NT2/D1 (cell line): Measurements from ENCODE around the gene KMT2B.
"Not testable (repeated sequence)": the region's sequence is repeated elsewhere in the genome, so short reads cannot be mapped to it uniquely, and the experiment has no call there.

ENCODE experiments used
- DNase-seq: peaks from one replicate; pipeline ENCODE4 v3.0.0-alpha.2; 2011; ENCODE audit warnings: low read depth, low spot score
- H3K27me3 ChIP-seq: 2 replicates; pipeline ENCODE4 v1.6.0; 2011; ENCODE audit warnings: mild to moderate bottlenecking; ENCODE audit not compliant: insufficient read length, insufficient read depth
- H3K36me3 ChIP-seq: 2 replicates; pipeline ENCODE4 v1.6.1; 2011; ENCODE audit warnings: mild to moderate bottlenecking, low read length, mixed read lengths; ENCODE audit not compliant: insufficient read depth, insufficient read length
- H3K4me1 ChIP-seq: 2 replicates; pipeline ENCODE4 v1.5.1; 2011; ENCODE audit not compliant: insufficient read depth, insufficient read length
- H3K4me3 ChIP-seq: 2 replicates; pipeline ENCODE4 v1.5.1; 2011; ENCODE audit warnings: low read depth; ENCODE audit not compliant: insufficient read length
- H3K9ac ChIP-seq: 2 replicates; pipeline ENCODE4 v1.6.0; 2011; ENCODE audit warnings: low read depth; ENCODE audit not compliant: insufficient read length
- H3K9me3 ChIP-seq: 2 replicates; pipeline ENCODE4 v1.5.1; 2011; ENCODE audit warnings: mild to moderate bottlenecking, low read length; ENCODE audit not compliant: insufficient read depth
- SUZ12 ChIP-seq: IDR thresholded peaks from 2 replicates; pipeline ENCODE4 v1.6.1; 2011; ENCODE audit not compliant: insufficient read length, insufficient read depth; ENCODE audit errors: extremely low read depth
- YY1 ChIP-seq: IDR thresholded peaks from 2 replicates; pipeline ENCODE4 v1.6.1; 2011; ENCODE audit not compliant: insufficient read length, insufficient read depth
- ZNF274 ChIP-seq: IDR thresholded peaks from 2 replicates; pipeline ENCODE4 v1.6.1; 2011; ENCODE audit warnings: mild to moderate bottlenecking, low read depth, low read length

KMT2B gene

DNA sequence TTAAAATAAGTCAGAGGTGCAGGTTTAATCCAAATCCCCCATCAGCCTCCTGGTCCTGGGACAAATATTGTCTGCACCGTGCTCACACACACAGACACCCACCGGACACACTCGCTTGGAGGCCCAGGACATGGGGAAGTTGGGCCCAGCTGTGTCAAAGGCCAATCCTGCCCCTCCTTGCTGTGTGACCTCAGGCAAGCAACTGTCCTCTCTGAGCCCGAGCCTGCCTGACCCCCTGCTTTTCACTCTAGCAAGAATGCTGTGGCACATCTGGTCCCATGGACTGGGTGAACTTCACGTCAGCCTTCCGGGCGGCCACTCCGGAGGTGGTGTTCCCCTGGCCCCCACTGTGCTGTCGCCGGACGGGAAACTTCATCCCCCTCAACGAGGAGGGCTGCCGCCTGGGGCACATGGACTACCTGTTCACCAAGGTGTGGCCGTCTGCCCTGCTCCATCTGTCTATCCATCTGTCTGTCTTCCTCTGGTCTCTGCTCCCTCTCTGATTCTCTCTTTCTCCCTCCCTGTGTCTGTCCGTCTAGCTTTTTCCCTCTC lies 42.1 kb upstream of the KMT2B start:
- H3K36me3 ChIP-seq = no peaks in the 10 kb centered on the region
- no peak for DNase-seq
- no peaks in the 10 kb centered on the region for H3K4me1 ChIP-seq
- no peak for TF ChIP-seq SUZ12
- TF ChIP-seq ZNF274 = no peak
- no peak for TF ChIP-seq YY1
- no peak overlapping the region for H3K9ac ChIP-seq
- no peak overlapping the region for H3K4me3 ChIP-seq
- no peaks in the 10 kb centered on the region for H3K9me3 ChIP-seq
- H3K27me3 ChIP-seq = no peaks in the 10 kb centered on the region

DNA sequence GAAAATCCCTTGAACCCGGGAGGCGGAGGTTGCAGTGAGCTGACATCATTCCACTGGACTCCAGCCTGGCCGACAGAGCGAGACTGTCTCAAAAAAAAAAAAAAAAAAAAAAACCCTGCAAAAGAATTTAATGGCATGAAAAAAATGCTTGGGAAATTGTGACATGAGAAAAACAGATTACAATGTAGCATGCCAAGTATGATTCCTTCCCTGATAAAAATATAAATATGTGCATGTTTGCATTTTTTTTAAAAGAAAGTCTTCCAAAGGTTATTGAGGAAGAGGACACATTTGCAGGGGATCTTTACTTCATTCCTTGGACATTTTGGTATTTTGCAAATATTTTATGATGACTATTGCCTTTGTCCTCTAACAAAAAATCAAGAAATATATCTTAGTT lies 28.0 kb upstream of the KMT2B start:
- DNase-seq = no peak
- TF ChIP-seq SUZ12 (no peak), YY1 (no peak), ZNF274 (no peak)
- Histone ChIP-seq H3K9ac (no peak overlapping the region), H3K9me3 (no peaks in the 10 kb centered on the region), H3K4me3 (no peak overlapping the region), H3K27me3 (no peaks in the 10 kb centered on the region), H3K4me1 (no peaks in the 10 kb centered on the region), H3K36me3 (no peaks in the 10 kb centered on the region)

DNA sequence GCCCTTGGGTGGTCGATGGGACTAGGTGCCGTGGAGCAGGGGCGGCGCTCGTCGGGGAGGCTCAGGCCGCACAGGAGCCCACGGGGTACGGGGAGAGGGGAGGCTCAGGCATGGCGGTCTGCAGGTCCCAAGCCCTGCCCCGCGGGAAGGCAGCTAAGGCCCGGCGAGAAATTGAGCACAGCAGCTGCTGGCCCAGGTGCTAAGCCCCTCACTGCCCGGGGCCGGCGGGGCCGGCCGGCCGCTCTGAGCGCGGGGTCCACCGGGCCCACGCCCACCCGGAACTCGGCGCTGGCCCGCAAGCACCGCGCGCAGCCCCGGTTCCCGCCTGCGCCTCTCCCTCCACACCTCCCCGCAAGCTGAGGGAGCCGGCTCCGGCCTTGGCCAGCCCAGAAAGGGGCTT lies 26.7 kb upstream of the KMT2B start:
- H3K9ac ChIP-seq, H3K4me1 ChIP-seq, H3K9me3 ChIP-seq, DNase-seq, H3K4me3 ChIP-seq, H3K36me3 ChIP-seq, H3K27me3 ChIP-seq: not testable (repeated sequence)

DNA sequence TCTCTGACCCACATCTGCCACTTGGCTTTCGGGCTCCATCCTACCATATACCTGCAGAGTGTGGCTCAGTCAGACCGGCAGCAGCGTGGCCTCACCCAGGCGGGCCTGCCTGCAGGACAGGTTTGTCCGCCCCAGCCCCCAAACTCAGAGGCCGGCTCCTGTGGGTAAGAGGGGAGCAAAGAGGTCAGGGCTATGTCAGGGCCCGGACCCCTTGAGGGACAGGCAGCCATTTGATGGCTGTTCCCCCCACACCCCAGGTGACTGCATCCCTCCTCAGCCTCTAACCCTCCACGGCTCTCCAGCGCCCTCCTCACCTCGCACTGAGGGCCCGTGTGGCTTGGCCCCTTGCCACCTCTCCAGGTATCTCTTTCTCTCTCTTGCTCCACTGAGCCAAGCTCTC lies 25.8 kb upstream of the KMT2B start:
- Histone ChIP-seq H3K27me3 (no peaks in the 10 kb centered on the region), H3K36me3 (no peaks in the 10 kb centered on the region), H3K9me3 (no peaks in the 10 kb centered on the region), H3K4me3 (no peak overlapping the region), H3K9ac (no peak overlapping the region), H3K4me1 (no peaks in the 10 kb centered on the region)
- TF ChIP-seq ZNF274 (no peak), SUZ12 (no peak), YY1 (no peak)
- no peak for DNase-seq

DNA sequence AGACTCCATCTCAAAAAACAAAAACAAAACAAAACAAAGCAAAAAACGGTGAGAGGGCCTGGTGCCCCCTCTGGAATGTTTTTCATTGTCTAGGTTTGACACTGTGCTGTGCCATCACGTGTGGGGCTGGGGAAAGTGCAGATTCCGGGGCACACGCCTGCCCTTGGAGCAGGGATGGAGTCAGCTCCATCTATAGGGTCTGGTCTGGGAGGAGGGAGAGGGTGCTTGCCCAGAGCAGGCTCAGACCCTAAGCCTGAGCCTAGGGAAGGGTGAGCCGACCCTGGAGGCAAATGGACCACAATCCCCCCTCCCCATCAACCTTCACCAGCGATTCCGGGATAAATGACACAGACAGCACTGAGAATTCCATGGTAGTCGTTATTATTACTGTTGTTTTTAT lies 24.4 kb upstream of the KMT2B start:
- DNase-seq = no peak
- H3K27me3 ChIP-seq = no peaks in the 10 kb centered on the region
- no peak overlapping the region for H3K4me3 ChIP-seq
- TF ChIP-seq SUZ12 (no peak), YY1 (no peak), ZNF274 (no peak)
- H3K36me3 ChIP-seq = no peaks in the 10 kb centered on the region
- H3K9ac ChIP-seq = no peak overlapping the region
- H3K9me3 ChIP-seq = no peaks in the 10 kb centered on the region
- no peaks in the 10 kb centered on the region for H3K4me1 ChIP-seq

DNA sequence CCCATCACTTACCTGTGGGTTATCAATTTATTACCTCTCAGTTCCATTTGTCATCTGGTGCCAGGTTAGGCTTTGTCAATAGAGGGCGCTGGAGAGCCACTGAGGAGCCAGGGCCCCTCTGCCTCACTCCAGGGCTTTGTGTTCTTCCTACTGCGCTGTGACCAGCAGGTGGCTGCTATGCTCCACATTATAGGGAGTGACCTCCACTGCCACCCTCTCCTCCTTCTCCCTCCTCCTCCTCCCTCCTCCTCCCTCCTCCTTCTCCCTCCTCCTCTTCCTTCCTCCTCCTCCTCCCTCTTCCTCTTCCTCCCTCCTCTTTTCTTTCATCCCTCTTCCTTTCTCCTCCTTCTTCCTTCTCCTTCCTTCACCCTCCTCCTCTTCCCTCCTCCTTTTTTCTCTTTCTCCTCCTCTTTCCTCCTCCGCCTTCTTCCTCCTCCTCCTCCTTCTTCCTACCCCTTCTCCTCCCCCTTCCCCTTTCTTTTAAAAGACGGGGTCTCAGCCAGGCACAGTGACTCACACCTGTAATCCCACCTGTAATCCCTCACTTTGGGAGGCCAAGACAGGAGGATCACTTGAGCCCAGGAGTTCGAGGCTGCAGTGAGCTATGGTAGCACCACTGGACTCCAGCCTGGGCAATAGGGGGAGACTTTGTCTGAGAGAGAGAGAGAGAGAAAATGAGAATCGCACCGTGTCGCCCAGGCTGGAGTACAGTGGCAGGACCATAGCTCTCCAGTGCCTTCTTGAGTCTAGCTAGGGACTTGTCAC lies 23.8 kb upstream of the KMT2B start:
- DNase-seq = peak; percentile 65
- no peaks in the 10 kb centered on the region for H3K36me3 ChIP-seq
- no peaks in the 10 kb centered on the region for H3K9me3 ChIP-seq
- no peaks in the 10 kb centered on the region for H3K27me3 ChIP-seq
- no peak overlapping the region for H3K4me3 ChIP-seq
- no peaks in the 10 kb centered on the region for H3K4me1 ChIP-seq
- no peak for TF ChIP-seq SUZ12
- TF ChIP-seq YY1 = no peak
- TF ChIP-seq ZNF274 = no peak
- no peak overlapping the region for H3K9ac ChIP-seq

DNA sequence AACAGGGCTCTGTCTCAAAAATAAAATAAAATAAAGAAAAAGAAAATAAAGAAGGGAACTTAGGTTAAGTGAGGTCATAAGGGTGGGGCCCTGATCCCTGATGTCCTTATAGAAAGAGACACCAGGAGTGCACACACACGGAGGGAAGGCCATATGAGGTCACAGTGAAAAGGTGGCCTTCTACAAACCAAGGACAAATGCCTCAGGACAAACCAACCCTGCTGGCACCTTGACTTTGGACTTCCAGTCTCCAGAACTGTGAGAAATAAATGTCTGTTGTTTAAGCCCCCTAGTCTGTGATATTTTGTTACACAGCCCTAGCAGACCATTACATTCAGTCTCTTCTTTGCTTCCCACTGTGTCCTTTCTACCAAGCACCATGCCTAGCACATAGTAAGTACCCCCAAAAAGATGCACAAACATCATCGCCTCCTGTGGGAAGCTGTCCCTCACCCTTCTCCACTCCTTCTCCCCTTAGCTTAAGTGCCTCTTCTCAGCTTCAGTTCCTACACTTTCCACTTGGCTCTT lies 21.8 kb upstream of the KMT2B start:
- Histone ChIP-seq H3K4me1 (no peaks in the 10 kb centered on the region), H3K27me3 (no peaks in the 10 kb centered on the region), H3K4me3 (no peak overlapping the region), H3K36me3 (no peaks in the 10 kb centered on the region), H3K9ac (no peak overlapping the region), H3K9me3 (no peaks in the 10 kb centered on the region)
- DNase-seq = no peak
- TF ChIP-seq ZNF274 (no peak), YY1 (no peak), SUZ12 (no peak)
